Activated CD8-positive, alpha-beta memory T cell treated with anti-CD3 and anti-CD28 coated beads for 4 hours (primary cell): ENCODE measurements around the gene CATSPER1.
"Not testable (repeated sequence)": the region's sequence is repeated elsewhere in the genome, so short reads cannot be mapped to it uniquely, and the experiment has no call there.

Source experiments
- DNase-seq, 2 donors: peaks; one replicate each; pipeline ENCODE4 v3.0.0-alpha.2; 2020; ENCODE audit warnings: low read depth in 2 of 2

The CATSPER1 gene

GRCh38 chr11:66020618-66021357 is 5.5 kb downstream of the CATSPER1 start:
- DNase-seq: no peak

- no peak for DNase-seq
These were observed 6.1 kb downstream of the CATSPER1 start for GRCh38 chr11:66020212-66020611.

DNA sequence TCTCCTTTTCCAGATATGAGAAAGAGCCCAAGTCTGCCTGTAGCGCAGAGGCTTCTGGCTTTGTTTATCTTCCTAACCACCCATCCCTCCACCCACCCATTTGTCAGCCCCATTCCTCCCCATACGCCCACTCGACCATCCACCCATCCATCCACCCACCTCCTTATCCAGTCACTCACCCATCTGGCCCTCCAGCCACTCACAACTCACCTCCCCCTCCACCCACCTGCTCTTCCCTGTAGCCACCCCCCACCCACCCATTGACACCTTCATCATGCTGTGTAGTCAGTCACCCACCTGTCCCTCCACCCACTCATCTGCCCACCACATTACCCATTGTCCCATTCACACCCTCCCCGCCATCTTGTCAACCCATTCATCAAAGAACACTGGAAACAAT is 9.0 kb downstream of the CATSPER1 start:
- DNase-seq: peak in 1 of 2 donors; percentile 44

DNA sequence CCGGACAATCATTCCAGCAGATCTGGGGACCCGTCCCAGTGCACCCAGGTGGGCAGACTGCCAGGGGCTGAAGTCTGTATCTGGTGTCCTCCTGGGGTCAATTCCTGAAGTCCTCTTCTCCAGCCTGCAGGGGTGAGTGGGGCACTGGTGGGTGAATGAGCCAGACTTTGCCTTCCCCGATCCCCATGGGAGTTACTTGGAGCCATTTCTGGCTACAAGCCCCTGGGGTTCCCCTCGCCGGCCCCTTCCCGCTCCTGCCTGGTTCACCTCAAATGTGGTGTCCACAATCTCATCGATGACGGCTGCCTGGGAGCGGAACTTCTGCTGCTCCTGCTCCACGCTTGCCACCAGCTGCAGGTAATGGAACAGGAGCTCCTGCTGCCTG is 9.5 kb downstream of the CATSPER1 start:
- DNase-seq: no peak

DNA sequence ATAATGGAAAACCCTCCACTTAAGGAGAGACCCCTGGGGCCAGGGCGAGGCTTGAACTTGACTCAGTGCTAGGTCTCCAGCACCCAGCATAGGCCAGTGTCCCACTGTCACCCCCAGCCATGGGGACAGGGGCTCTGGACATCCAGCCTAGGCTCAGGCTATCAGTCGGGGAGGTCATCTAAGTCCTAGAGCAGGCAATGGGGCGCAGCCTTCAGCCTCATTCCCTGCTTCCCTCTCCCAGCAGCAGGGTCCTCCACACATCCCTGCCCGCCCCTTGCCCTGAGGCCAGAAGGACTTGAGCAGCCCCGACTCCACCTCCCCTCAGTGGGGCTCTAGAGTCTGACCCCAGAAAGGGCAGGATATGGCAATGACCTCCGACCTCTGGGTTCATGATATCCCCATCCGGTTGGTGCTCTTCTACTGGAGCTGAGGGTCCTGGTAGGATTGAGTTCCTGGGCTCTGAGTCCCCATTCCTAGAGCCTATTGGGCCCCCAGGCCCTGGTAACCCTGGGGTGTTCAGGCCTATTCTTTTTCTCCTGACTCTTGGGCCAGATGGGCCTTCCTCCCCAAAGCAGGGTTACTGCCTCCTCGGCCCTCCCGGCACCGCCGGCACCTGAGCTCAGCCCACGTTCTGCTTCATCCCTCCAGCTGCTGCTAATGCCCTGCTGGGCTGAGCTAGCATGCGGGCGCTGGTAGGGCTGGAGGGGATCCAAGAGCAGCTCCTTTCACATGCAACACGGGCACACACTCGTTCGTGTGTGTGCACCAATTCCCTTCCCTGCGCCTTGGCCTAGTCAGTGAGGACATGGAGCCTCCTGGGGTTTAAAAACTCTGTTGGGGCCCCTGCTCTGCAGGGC is 10.1 kb downstream of the CATSPER1 start:
- no peak for DNase-seq

GRCh38 chr11:66015454-66015881 is 10.8 kb downstream of the CATSPER1 start:
- DNase-seq: no peak

DNA sequence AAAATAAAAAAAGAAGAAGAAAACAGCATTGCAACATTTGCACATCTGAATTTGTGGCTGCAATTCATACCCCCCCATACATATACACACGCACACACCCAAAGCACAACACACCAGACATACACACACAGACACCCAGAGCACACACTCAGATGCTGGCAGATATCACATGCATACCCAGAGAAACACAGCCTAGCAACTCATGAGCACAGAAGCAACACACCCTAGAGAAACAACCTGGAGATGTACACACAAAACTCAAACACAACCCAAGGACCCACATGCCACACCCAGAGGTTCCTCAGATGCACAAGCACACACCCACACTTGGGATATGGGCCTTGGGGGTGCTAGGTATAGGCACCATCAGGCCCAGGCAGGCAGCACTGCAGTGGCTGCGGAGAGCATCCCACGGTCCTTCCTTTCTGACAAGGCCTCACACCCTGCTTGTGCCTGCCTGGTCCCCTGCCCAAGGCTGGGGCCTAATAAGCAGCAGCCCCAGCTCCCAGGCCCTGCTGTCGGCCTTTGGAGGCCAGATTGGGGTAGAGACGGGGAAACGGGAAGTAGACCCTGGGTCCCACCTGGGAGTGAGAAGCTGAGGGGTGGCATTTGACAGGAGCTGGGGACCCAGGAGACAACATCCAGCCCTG is 11.3 kb downstream of the CATSPER1 start:
- DNase-seq: no peak

- DNase-seq: no peak
These were observed 12.5 kb downstream of the CATSPER1 start for GRCh38 chr11:66013762-66014100.

GRCh38 chr11:66012946-66013761 is 13.1 kb downstream of the CATSPER1 start:
- DNase-seq: no peak

GRCh38 chr11:66012371-66012945 is 13.8 kb downstream of the CATSPER1 start:
- no peak for DNase-seq

- no peak for DNase-seq
These were observed 14.4 kb downstream of the CATSPER1 start, which contains the start of gene CST6 for GRCh38 chr11:66011785-66012303. CST6 (plus strand) TSS chr11:66012008; CDS start chr11:66012045, 37 bp downstream.

DNA sequence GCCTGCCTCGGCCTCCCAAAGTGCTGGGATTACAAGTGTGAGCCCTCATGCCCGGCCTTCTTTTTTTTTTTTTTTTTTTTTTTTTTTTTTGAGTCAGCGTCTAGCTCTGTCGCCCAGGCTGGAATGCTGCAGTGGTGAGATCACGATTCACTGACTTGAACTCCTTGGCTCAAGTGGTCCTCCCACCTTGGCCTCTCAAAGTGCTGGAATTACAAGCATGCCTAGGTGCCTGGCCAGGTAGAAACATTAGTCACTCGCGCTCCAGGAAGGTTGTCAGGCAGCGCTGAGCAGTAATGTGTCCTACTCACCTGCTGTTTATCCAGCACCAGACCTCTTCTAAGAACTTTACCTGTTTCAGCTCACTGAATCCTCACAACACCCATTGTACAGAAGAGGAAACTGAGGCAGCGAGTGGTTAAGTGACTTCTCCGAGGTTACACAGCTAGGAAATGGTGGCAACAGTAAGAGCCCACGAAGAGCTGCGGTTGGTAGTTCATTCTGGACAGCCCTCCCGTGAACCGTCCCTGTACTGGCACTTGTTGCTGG is 15.0 kb downstream of the CATSPER1 start:
- no peak for DNase-seq

DNA sequence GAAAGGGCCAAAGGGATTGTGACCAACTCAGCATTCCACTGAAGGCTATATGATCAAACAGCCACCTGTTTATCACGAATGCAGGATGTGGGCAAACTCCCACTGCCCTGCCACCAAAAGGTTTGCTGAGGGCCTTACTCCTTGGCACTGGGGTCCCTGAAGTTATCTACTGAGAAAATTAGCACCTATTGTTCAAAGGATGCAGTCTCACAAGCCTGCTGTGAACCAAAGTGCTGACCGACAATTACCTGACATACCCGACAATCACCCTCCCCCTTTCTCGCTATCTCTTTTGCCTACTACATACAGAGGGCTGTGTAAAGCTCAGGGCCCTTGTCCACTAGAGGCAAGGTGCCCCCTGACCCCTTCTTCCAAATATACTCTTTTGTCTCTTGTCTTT is 16.2 kb downstream of the CATSPER1 start:
- not testable (repeated sequence) for DNase-seq

GRCh38 chr11:66008468-66009101 is 17.7 kb downstream of the CATSPER1 start:
- no peak for DNase-seq

GRCh38 chr11:66008095-66008467 is 18.2 kb downstream of the CATSPER1 start:
- DNase-seq: no peak

DNA sequence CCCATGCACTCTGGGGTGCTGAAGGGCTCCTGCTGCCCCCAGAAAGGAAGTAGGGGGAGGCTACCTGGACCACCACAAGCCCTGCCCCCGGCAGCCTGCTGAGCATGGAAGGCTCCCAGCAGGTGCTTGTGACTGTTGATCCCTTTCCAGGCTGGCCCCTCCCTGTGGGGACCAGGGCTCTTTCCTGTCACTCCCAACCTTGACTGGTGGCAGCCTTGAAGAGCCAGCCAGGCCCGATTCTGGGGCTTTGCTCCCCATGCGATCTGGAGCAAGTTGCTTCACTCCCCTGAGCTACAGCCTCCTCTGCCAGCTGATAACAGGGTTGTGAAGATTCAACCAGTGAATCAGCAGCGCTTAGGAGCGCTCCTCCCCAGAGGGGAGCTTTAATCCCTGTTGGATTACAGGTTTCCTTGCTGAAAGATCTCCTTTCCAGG is 19.1 kb downstream of the CATSPER1 start:
- DNase-seq: no peak

DNA sequence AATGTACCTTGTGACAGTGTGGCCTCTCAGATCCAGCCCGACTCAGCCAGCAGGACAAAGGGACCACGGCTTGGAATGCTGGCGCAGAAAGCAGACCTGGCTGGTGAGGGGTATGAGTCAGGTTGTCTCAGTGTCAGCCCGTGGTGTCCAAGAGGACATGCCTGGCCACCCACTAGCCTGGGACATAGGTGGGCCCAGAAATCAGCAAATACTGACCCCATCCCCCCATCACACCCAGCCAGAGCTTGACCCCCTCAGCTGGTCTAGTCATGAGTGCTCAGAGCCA is 19.4 kb downstream of the CATSPER1 start:
- no peak for DNase-seq

DNA sequence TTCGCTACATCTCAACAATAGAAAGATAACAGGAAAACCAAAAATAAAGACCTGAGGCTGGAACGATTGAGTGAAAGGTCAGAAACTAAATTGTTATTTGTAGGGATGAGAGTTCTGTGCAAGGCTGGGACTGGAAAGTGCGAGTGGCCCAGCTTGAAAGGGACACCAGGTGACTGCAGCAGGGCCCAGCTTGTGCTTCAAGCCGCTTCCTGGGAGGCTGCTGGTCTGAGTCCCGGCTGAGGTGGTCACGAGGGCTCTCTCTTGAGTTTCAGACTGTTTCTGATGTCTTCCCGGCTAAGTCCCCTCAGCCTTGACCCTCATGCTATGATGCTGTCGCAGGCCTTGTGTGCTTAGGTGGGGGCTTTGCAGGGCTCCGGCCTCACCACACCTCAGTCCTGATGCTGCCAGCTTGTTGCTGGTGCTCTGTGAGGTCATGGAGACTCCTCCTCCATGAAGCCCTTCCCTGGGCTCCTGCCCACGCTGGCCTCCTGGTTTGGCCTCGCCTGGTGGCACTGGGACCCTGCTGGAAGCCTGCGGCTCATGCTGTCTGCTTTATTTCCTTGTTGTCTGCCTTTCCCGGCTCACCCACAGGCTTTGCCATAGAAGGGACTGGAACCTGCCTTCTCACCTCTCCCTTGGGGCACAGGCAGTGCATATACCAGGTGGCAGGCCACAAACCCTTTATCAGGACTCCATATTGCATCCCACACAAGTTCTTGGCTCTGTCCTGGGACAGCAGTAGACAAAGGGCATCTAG is 20.0 kb downstream of the CATSPER1 start:
- DNase-seq: no peak

DNA sequence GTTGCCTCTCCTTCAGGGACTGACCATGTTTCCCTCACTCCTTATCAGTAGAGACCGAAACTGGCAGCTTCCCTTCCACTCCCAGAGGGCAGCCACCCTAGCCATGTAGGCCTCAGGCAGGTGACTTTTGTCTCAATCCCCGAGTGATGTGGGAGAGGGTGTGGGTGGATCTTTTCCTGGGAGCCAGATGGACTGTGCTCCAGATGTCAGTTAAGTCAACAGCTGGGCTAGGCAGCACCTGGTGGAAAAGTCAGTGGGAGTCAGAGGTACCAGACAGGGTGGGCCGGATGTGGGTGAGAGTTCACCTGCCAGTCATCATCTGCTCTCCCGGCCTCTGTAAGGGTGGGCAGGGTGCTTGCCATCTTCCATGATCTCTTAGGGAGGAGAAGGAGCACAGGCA is 22.1 kb downstream of the CATSPER1 start:
- no peak for DNase-seq

DNA sequence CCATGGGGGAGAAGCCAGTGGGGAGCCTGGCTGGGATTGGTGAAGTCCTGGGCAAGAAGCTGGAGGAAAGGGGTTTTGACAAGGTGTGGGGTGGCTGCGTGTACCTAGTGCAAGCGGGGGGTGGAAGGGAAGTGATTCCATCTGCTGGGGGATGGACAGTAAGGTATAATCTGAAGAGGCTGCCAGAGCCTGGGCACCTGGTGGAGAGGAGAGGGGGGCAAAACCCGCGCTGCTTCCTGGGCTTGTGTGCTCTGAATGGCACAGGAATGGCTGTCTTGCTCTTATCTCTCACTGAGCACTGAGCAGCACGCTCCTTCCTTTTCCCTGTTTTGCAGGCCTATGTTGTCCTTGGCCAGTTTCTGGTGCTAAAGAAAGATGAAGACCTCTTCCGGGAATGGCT is 23.0 kb downstream of the CATSPER1 start:
- no peak for DNase-seq
